MM.1S (cell line): ENCODE results near the gene TIE1.

Experiments used
- DNase-seq: peaks from one replicate; pipeline ENCODE4 v3.0.0-alpha.2; 2015
- H2AFZ ChIP-seq: fragments of 300-600 bp; sonication (generic); 2 replicates; pipeline ENCODE4 v1.6.0; 2016; ENCODE audit warnings: antibody characterized with exemption, low read length
- H3F3A ChIP-seq: fragments of 300-600 bp; sonication (generic); 2 replicates; pipeline ENCODE4 v1.6.1; 2016; ENCODE audit warnings: mild to moderate bottlenecking, antibody characterized with exemption, low read length, moderate library complexity, mixed read lengths; ENCODE audit not compliant: insufficient read depth
- H3K27ac ChIP-seq: fragments of 300-600 bp; sonication (generic); 2 replicates; pipeline ENCODE4 v1.5.1; 2016; ENCODE audit warnings: mild to moderate bottlenecking, low read length
- H3K27me3 ChIP-seq: fragments of 300-600 bp; sonication (generic); replicated peaks from 2 replicates; pipeline ENCODE4 v1.6.0; 2016; ENCODE audit warnings: low read length; ENCODE audit not compliant: insufficient read depth
- H3K36me3 ChIP-seq: fragments of 300-600 bp; sonication (generic); replicated peaks from 2 replicates; pipeline ENCODE4 v1.6.1; 2016; ENCODE audit warnings: mild to moderate bottlenecking, low read length, mixed read lengths; ENCODE audit not compliant: insufficient read depth
- H3K4me1 ChIP-seq: fragments of 300-600 bp; sonication (generic); 2 replicates; pipeline ENCODE4 v1.6.1; 2016; ENCODE audit warnings: low read length, mixed read lengths
- H3K4me2 ChIP-seq: fragments of 300-600 bp; sonication (generic); 2 replicates; pipeline ENCODE4 v1.6.0; 2016; ENCODE audit warnings: low read depth, low read length
- H3K4me3 ChIP-seq: fragments of 300-600 bp; sonication (generic); 2 replicates; pipeline ENCODE4 v1.5.1; 2016; ENCODE audit warnings: low read length, mixed read lengths
- H3K79me2 ChIP-seq: fragments of 300-600 bp; sonication (generic); 2 replicates; pipeline ENCODE4 v1.6.1; 2016; ENCODE audit warnings: mixed run types, low read length, mixed read lengths
- H3K9ac ChIP-seq: fragments of 300-600 bp; sonication (generic); 2 replicates; pipeline ENCODE4 v1.6.1; 2016; ENCODE audit warnings: low read length, mixed read lengths
- H3K9me2 ChIP-seq: fragments of 300-600 bp; sonication (generic); replicated peaks from 2 replicates; pipeline ENCODE4 v1.6.1; 2016; ENCODE audit warnings: mild to moderate bottlenecking, low read length, mixed read lengths; ENCODE audit not compliant: insufficient read depth
- H3K9me3 ChIP-seq: fragments of 300-600 bp; sonication (generic); replicated peaks from 2 replicates; pipeline ENCODE4 v1.6.1; 2016; ENCODE audit warnings: mild to moderate bottlenecking, low read length, mixed read lengths; ENCODE audit not compliant: insufficient read depth
- H4K20me1 ChIP-seq: fragments of 300-600 bp; sonication (generic); 2 replicates; pipeline ENCODE4 v1.6.1; 2016; ENCODE audit warnings: mild to moderate bottlenecking, low read length, moderate library complexity, mixed read lengths; ENCODE audit not compliant: insufficient read depth
- CTCF ChIP-seq: fragments of 300-600 bp; sonication (generic); IDR thresholded peaks from 2 replicates; pipeline ENCODE4 v1.5.1; 2016; ENCODE audit warnings: antibody characterized with exemption, low read length, mixed read lengths
- EZH2 ChIP-seq: fragments of 300-600 bp; sonication (generic); optimal IDR thresholded peaks from 2 replicates; pipeline ENCODE3; 2017; ENCODE audit warnings: low read depth, mild to moderate bottlenecking, antibody characterized with exemption, low read length, mixed read lengths
- EZH2phosphoT487 ChIP-seq: fragments of 300-600 bp; sonication (generic); IDR thresholded peaks from 2 replicates; pipeline ENCODE4 v1.6.1; 2018; ENCODE audit warnings: antibody characterized with exemption, low read length

TIE1 gene

DNA sequence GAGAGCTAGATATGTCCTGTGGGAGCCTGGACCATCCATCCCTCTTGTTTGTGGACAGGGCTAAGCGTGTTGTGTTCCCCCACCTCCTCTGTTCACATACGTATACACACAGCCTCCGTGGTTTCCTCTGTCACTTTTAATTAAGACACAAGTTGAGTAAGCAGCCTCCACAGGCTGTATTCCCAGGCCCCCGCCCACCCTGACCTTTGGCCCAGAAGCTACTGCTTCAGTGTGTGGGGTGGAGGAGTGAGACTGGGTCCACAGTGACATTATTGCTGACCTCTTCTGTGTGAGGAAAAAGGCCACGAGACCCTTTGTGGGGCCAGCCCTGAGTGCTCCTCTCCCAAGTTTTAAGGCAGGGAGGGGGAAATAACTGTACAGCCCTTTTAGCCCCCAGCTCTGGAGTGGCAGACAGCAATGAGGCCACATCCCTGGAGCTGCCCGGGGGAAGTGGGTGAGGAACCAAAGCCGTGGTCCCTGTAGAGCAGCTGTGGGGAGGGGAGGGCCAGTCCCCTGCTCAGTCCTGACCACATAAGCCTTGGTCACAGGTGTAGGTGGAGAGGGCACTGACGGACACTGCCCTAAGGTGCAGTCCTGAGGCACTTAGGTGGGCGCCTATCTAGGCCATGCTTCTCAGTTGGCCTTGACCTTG lies 62.6 kb downstream of the TIE1 start:
- H3K4me3 ChIP-seq: no peak overlapping the region
- no peaks in the 10 kb centered on the region for H4K20me1 ChIP-seq
- peaks cover 41% of the 10 kb centered on the region for H3F3A ChIP-seq
- peaks cover 27% of the 10 kb centered on the region for H3K4me1 ChIP-seq
- H2AFZ ChIP-seq: no peak overlapping the region
- no peaks in the 10 kb centered on the region for H3K9me3 ChIP-seq
- H3K27me3 ChIP-seq: no peaks in the 10 kb centered on the region
- H3K9me2 ChIP-seq: no peaks in the 10 kb centered on the region
- H3K4me2 ChIP-seq: no peak overlapping the region
- H3K27ac ChIP-seq: no peak overlapping the region
- peaks cover 9% of the 10 kb centered on the region for H3K36me3 ChIP-seq
- DNase-seq: no peak
- peaks cover 66% of the 10 kb centered on the region for H3K79me2 ChIP-seq
- H3K9ac ChIP-seq: no peak overlapping the region
- no peak for TF ChIP-seq EZH2phosphoT487
- TF ChIP-seq CTCF: no peak
- TF ChIP-seq EZH2: no peak

DNA sequence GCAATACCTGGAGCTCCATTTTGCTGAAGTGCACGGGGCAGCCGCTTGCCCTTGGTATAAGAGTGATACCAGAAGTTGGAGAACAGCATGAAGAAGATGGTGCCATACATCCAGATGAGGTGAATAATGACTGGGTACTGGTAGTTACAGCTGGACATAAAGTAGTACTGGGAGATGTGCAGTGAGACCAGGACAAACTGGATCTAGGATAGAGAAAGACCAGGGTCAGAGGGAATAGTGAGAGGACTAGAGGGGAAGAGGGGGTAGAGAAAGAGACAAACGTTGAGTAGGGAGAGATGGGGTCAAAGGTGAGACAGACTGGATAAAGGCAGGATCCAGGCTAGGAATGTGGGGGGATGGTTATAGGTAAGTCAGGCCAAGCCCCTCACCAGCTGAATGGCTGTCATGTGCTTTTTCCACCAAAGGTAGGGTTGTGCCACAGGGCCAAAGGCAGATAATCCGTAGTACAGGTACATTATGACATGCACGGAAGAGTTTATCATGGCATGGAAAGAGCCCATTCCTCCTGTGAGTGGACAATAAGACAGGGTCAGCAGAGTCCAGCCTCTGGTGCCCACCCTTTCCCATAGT lies 63.2 kb downstream of the TIE1 start:
- Histone ChIP-seq H3K4me1 (peaks cover 31% of the 10 kb centered on the region), H3F3A (peaks cover 44% of the 10 kb centered on the region)
- TF ChIP-seq CTCF (no peak), EZH2 (no peak), EZH2phosphoT487 (no peak)

DNA sequence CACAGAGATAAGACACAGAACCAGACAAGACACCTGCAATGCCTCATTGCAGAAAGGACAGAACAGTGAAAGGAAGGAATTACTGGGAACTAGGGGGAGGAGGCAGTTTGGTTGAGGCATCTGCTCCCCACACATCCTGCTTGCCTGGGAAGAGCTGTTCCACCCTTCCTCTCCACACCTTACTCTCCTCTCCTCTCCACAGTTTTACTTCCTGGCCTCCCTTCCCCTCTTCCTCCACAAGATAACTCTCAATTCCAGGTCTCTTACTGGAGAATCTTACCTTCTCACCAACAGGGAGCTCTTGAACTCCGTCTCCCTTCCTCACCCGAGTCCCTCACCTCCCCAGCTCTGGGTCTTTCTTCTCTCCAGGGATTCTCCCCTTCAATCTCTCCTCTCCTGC lies 64.9 kb downstream of the TIE1 start:
- H3K9me3 ChIP-seq: no peaks in the 10 kb centered on the region
- peaks cover 51% of the 10 kb centered on the region for H3K79me2 ChIP-seq
- H3K4me3 ChIP-seq: no peak overlapping the region
- no peak for DNase-seq
- H3K4me2 ChIP-seq: no peak overlapping the region
- H3K27ac ChIP-seq: no peak overlapping the region
- H3K27me3 ChIP-seq: no peaks in the 10 kb centered on the region
- no peaks in the 10 kb centered on the region for H3K9me2 ChIP-seq
- H3K4me1 ChIP-seq: peaks cover 21% of the 10 kb centered on the region
- H3K9ac ChIP-seq: no peak overlapping the region
- peaks cover 44% of the 10 kb centered on the region for H3F3A ChIP-seq
- TF ChIP-seq EZH2phosphoT487 (no peak), CTCF (no peak), EZH2 (no peak)
- peaks cover 9% of the 10 kb centered on the region for H3K36me3 ChIP-seq
- H4K20me1 ChIP-seq: no peaks in the 10 kb centered on the region
- no peak overlapping the region for H2AFZ ChIP-seq

More for the DNA sequence above, 63.2 kb downstream of the TIE1 start:
- H3K9me3 ChIP-seq: no peaks in the 10 kb centered on the region
- H3K4me3 ChIP-seq: no peak overlapping the region
- H3K36me3 ChIP-seq: peaks cover 9% of the 10 kb centered on the region
- H3K27ac ChIP-seq: no peak overlapping the region
- no peak for DNase-seq
- no peak overlapping the region for H3K4me2 ChIP-seq
- H4K20me1 ChIP-seq: no peaks in the 10 kb centered on the region
- H2AFZ ChIP-seq: no peak overlapping the region
- peaks cover 68% of the 10 kb centered on the region for H3K79me2 ChIP-seq
- H3K27me3 ChIP-seq: no peaks in the 10 kb centered on the region
- H3K9me2 ChIP-seq: no peaks in the 10 kb centered on the region
- H3K9ac ChIP-seq: no peak overlapping the region
